IPS-15b (cell line): ENCODE data around the gene RGS2.

Experiments used
- H3K27me3 ChIP-seq: one replicate; pipeline ENCODE4 v1.6.1; 2013; ENCODE audit warnings: low read length; ENCODE audit not compliant: control insufficient read depth, insufficient read depth
- H3K36me3 ChIP-seq: one replicate; pipeline ENCODE4 v1.6.1; 2013; ENCODE audit warnings: low read length; ENCODE audit not compliant: control insufficient read depth, insufficient read depth
- H3K4me1 ChIP-seq: one replicate; pipeline ENCODE4 v1.6.1; 2013; ENCODE audit warnings: mild to moderate bottlenecking, low read length; ENCODE audit not compliant: control insufficient read depth, insufficient read depth
- H3K4me3 ChIP-seq: one replicate; pipeline ENCODE4 v1.5.1; 2013; ENCODE audit warnings: low read depth, low read length
- H3K9ac ChIP-seq: one replicate; pipeline ENCODE4 v1.6.1; 2013; ENCODE audit warnings: low read depth, mild to moderate bottlenecking, low read length
- H3K9me3 ChIP-seq: one replicate; pipeline ENCODE4 v1.6.1; 2013; ENCODE audit warnings: mild to moderate bottlenecking, low read length; ENCODE audit not compliant: control insufficient read depth, insufficient read depth

The RGS2 gene

GRCh38 chr1:192844360-192844759 is 35.5 kb downstream of the RGS2 start:
- Histone ChIP-seq H3K27me3 (no peaks in the 10 kb centered on the region), H3K4me3 (no peak overlapping the region), H3K9ac (no peak overlapping the region), H3K9me3 (no peaks in the 10 kb centered on the region), H3K36me3 (no peaks in the 10 kb centered on the region), H3K4me1 (peaks cover 23% of the 10 kb centered on the region)

DNA sequence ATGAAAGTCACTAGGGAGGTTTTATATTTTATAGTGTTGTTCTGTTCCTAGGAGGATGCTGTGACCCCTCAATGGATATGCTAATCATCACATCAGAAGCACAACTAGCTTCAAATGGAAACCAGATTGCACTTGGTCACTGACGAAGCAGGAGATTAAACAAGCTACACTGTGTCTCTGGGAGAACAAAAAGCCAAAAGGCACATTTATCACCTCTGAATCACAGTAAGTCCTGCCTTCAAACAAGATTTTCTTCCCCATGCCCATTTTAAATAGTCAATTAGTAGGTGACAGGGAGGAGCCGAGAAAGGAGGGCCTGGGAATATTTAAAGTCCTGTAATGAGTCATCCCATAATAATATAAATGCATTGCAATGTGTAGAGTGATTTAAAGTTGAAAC is 38.1 kb downstream of the RGS2 start:
- Histone ChIP-seq H3K27me3 (no peaks in the 10 kb centered on the region), H3K36me3 (no peaks in the 10 kb centered on the region), H3K4me1 (peaks cover 15% of the 10 kb centered on the region), H3K4me3 (no peak overlapping the region), H3K9ac (no peak overlapping the region), H3K9me3 (no peaks in the 10 kb centered on the region)

GRCh38 chr1:192849011-192849410 is 40.2 kb downstream of the RGS2 start:
- Histone ChIP-seq H3K9ac (no peak overlapping the region), H3K36me3 (no peaks in the 10 kb centered on the region), H3K9me3 (no peaks in the 10 kb centered on the region), H3K4me1 (peaks cover 15% of the 10 kb centered on the region), H3K4me3 (no peak overlapping the region), H3K27me3 (no peaks in the 10 kb centered on the region)

DNA sequence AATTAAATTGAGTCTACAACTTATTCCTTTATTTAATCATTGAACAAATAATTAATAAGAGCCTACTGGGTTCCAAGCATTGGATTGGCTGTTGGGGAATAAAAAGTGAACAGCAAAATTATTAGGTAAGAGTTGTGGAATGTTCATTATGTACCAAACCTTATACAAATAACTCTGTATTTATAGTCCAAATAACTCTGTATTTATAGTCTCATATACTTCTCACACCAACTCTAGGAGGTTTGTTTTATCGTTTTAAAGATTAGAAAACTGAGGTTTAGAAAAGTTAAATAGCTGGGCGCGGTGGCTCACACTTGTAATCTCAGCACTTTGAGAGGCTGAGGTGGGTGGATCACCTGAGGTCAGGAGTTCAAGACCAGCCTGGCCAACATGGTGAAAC is 40.6 kb downstream of the RGS2 start:
- Histone ChIP-seq H3K27me3 (no peaks in the 10 kb centered on the region), H3K9ac (no peak overlapping the region)

DNA sequence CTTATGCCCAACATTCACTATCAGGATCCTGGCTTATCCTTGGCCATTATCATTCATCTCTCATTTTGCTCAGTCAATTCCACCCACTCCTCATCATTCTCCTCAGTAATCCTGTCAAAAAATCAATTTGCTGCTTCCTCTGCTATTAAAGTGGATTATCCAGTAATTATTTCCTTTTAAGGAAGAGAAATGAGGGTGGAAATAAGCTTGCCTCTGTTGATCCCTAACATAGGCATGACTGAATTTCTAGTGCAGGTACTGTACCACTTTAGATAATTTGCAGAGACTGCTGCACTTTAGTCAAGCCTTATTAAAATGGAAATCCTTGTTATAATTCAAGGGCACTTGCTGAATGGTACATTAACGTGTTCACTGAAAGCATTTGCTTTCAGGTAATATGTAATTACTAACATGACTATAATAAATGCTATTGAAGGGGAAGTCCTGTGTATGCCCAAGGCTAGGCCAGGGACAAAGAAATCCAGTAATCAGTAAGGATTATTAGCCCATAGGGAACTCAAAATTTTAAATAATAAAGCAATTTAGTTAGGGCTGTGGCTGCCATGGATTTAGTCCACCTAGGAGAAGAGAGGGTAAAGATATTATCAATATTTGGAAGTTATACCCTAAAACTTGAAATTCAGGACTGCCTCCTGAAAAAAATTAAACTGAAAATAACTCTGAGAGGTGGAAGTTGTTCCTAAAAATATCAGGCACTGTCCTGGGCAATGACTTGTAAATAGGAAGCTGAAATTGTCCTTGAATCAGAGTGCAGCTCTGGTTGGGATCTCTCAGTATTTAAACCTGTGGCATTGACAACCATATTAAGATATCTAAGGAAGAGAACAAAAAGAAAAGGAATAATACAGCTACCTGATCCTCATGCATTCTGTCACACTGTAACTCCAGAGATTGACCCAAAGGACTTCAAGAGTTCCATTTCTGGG is 43.4 kb downstream of the RGS2 start:
- H3K27me3 ChIP-seq = no peaks in the 10 kb centered on the region
- H3K9me3 ChIP-seq = no peaks in the 10 kb centered on the region
- peaks cover 8% of the 10 kb centered on the region for H3K4me1 ChIP-seq
- no peak overlapping the region for H3K4me3 ChIP-seq
- no peaks in the 10 kb centered on the region for H3K36me3 ChIP-seq
- peak overlapping the region; percentile 18 for H3K9ac ChIP-seq

More for the DNA sequence above, 40.6 kb downstream of the RGS2 start:
- Histone ChIP-seq H3K4me3 (no peak overlapping the region), H3K9me3 (no peaks in the 10 kb centered on the region), H3K4me1 (peaks cover 15% of the 10 kb centered on the region), H3K36me3 (no peaks in the 10 kb centered on the region)

- H3K4me1 ChIP-seq = peaks cover 2% of the 10 kb centered on the region
- no peaks in the 10 kb centered on the region for H3K27me3 ChIP-seq
- H3K9ac ChIP-seq = no peak overlapping the region
- no peaks in the 10 kb centered on the region for H3K9me3 ChIP-seq
- H3K4me3 ChIP-seq = no peak overlapping the region
- H3K36me3 ChIP-seq = no peaks in the 10 kb centered on the region
Measured at GRCh38 chr1:192858456-192858855, 49.6 kb downstream of the RGS2 start.

GRCh38 chr1:192859808-192860207 is 51.0 kb downstream of the RGS2 start:
- H3K36me3 ChIP-seq = no peaks in the 10 kb centered on the region
- H3K9ac ChIP-seq = no peak overlapping the region
- no peaks in the 10 kb centered on the region for H3K27me3 ChIP-seq
- H3K9me3 ChIP-seq = no peaks in the 10 kb centered on the region
- H3K4me1 ChIP-seq = peaks cover 2% of the 10 kb centered on the region
- H3K4me3 ChIP-seq = no peak overlapping the region

DNA sequence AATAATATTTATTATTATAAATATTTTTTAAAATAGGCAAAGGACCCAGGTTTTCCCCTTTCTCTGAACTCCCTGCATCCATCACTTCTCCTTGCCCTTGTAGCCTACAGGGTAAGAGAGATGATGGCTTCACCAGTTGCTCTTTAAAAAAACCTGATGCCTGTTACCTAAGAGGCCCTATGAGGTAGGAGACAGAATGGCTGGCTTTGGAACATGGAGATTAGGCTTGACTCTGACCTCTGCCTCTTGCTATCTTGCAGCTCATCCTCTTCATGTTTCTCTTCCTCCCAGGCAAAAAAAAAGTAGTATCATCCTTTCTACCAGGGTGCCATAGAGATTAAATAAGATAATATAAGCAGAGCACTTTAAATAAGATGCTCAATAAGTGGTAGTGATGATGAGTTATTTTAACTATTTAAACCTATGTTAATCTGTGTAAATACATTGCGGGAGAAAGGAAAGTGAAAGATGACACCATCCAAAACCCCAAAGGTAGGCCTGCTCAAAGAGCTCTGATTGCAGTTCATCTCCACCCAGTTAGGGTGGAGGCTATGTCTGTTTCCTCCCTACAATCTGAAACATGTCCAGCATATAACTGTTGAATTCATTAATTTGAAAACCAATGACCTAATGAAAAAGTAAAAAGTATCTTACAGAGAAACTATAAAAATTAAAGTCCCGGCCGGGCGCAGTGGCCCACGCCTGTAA is 51.8 kb downstream of the RGS2 start:
- no peak overlapping the region for H3K4me3 ChIP-seq
- no peaks in the 10 kb centered on the region for H3K27me3 ChIP-seq
- no peaks in the 10 kb centered on the region for H3K9me3 ChIP-seq
- H3K4me1 ChIP-seq = peaks cover 2% of the 10 kb centered on the region
- no peak overlapping the region for H3K9ac ChIP-seq
- H3K36me3 ChIP-seq = no peaks in the 10 kb centered on the region

DNA sequence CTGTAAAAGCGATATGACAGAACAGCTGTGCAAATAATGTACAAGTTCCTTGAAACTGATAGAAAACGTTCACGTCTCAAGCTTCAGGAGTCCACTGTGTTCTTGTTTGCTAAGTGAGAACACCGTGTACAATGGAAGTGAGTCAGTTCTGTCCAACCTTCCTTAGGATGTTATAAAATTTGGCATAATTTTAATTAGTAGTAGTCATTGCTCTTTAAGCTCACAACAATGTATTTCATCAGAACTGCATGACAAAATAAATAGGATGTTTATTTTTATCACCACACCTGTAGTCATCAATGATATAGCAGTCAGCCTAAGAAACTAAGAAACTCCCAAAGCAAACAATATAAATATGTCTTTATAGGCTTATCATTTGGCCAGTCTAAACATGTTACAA is 53.0 kb downstream of the RGS2 start:
- Histone ChIP-seq H3K9ac (no peak overlapping the region), H3K4me3 (no peak overlapping the region), H3K27me3 (no peaks in the 10 kb centered on the region), H3K4me1 (peaks cover 2% of the 10 kb centered on the region), H3K36me3 (no peaks in the 10 kb centered on the region), H3K9me3 (no peaks in the 10 kb centered on the region)
